IMR-90 (cell line): ENCODE data around the gene FOXO6. TPM values are rescaled to one million over a fixed set of nuclear protein-coding genes. Genes with fewer than 3 reads are reported as not detected.

Experiments used
- ATAC-seq: fragments of 200-7000 bp; cut with Tn5 transposase; 2 replicates; pipeline ENCODE4 v1.9.1; 2020; ENCODE audit warnings: low read depth, mild to moderate bottlenecking, moderate library complexity
- BruUV-seq: library from RNA; stranded (reverse); fragments of 400-500 nt; replicated peaks from 2 replicates; lab custom pipeline; 2021; lab: Mats Ljungman, UMichigan
- CTCF ChIA-PET: fragments of 300-600 bp; formaldehyde crosslinking; extraction: SDS; loops from one replicate; lab custom pipeline; 2021; ENCODE audit warnings: antibody characterized with exemption; lab: Yijun Ruan, JAX
- POLR2A ChIA-PET: fragments of 300-600 bp; sonication (Branson Sonifier 250); formaldehyde crosslinking; loops from one replicate; lab custom pipeline; 2022; ENCODE audit warnings: antibody characterized with exemption; ENCODE audit not compliant: unreplicated experiment; lab: Charles Lee
- DNase-seq: peaks from one replicate; pipeline ENCODE4 v3.0.0; 2013
- H2AFZ ChIP-seq: replicated peaks from 2 replicates; pipeline ENCODE3; 2013; ENCODE audit warnings: low read length, mild to moderate bottlenecking; ENCODE audit not compliant: poor library complexity
- H2AK5ac ChIP-seq: 2 replicates; pipeline ENCODE4 v1.6.1; 2013; ENCODE audit warnings: low read depth, low read length, inconsistent platforms
- H2AK9ac ChIP-seq: replicated peaks from 2 replicates; pipeline ENCODE3; 2013; ENCODE audit warnings: mild to moderate bottlenecking, low read depth, low read length, moderate library complexity; ENCODE audit not compliant: poor library complexity
- H2BK120ac ChIP-seq: 2 replicates; pipeline ENCODE4 v1.6.1; 2013; ENCODE audit warnings: low read depth, low read length, inconsistent platforms
- H2BK15ac ChIP-seq: 3 replicates; pipeline ENCODE4 v1.6.1; 2013; ENCODE audit warnings: low read depth, low read length, inconsistent platforms
- H2BK20ac ChIP-seq: 2 replicates; pipeline ENCODE4 v1.6.1; 2013; ENCODE audit warnings: low read depth, mild to moderate bottlenecking, inconsistent platforms, low read length, moderate library complexity
- H2BK5ac ChIP-seq: 2 replicates; pipeline ENCODE4 v1.6.1; 2013; ENCODE audit warnings: mild to moderate bottlenecking, low read depth, low read length, inconsistent platforms; ENCODE audit not compliant: poor library complexity, severe bottlenecking
- H3K14ac ChIP-seq: replicated peaks from 2 replicates; pipeline ENCODE4 v1.6.1; 2013; ENCODE audit warnings: low read depth, low read length, inconsistent platforms
- H3K18ac ChIP-seq: 2 replicates; pipeline ENCODE4 v1.6.1; 2013; ENCODE audit warnings: low read depth, low read length, control low read depth
- H3K23ac ChIP-seq: 2 replicates; pipeline ENCODE4 v1.6.1; 2013; ENCODE audit warnings: low read depth, low read length, inconsistent platforms
- H3K27ac ChIP-seq: 2 replicates; pipeline ENCODE4 v1.5.1; 2013; ENCODE audit warnings: mild to moderate bottlenecking, control low read depth, low read length; ENCODE audit not compliant: insufficient read depth
- H3K27me3 ChIP-seq: 2 replicates; pipeline ENCODE4 v1.6.1; 2013; ENCODE audit warnings: low read length; ENCODE audit not compliant: control insufficient read depth, insufficient read depth
- H3K36me3 ChIP-seq: 2 replicates; pipeline ENCODE4 v1.6.1; 2013; ENCODE audit warnings: low read length, mixed read lengths; ENCODE audit not compliant: control insufficient read depth, insufficient read depth
- H3K4ac ChIP-seq: 2 replicates; pipeline ENCODE4 v1.6.1; 2013; ENCODE audit warnings: low read depth, low read length, inconsistent platforms
- H3K4me1 ChIP-seq: 2 replicates; pipeline ENCODE4 v1.6.1; 2013; ENCODE audit warnings: low read length, mixed read lengths; ENCODE audit not compliant: control insufficient read depth, insufficient read depth
- H3K4me2 ChIP-seq: 2 replicates; pipeline ENCODE4 v1.6.1; 2013; ENCODE audit warnings: low read depth, mild to moderate bottlenecking, control low read depth, low read length, moderate library complexity
- H3K4me3 ChIP-seq: 2 replicates; pipeline ENCODE4 v1.5.1; 2013; ENCODE audit warnings: low read depth, mild to moderate bottlenecking, control low read depth, low read length, moderate library complexity; ENCODE audit not compliant: insufficient read depth
- H3K56ac ChIP-seq: 2 replicates; pipeline ENCODE4 v1.6.1; 2013; ENCODE audit warnings: low read length, inconsistent platforms; ENCODE audit not compliant: insufficient read depth; ENCODE audit errors: extremely low read depth
- H3K79me1 ChIP-seq, 2 experiments: 2 replicates each; pipeline ENCODE4 v1.6.1; 2013; ENCODE audit warnings: low read length in 2 of 2, inconsistent platforms in 1 of 2, low read depth in 1 of 2
- H3K9ac ChIP-seq: 2 replicates; pipeline ENCODE4 v1.6.1; 2013; ENCODE audit warnings: low read depth, low read length, control low read depth
- H3K9me1 ChIP-seq: 2 replicates; pipeline ENCODE4 v1.6.1; 2013; ENCODE audit warnings: low read length, inconsistent platforms; ENCODE audit not compliant: insufficient read depth
- H3K9me3 ChIP-seq: 2 replicates; pipeline ENCODE4 v1.6.1; 2013; ENCODE audit warnings: low read length; ENCODE audit not compliant: control insufficient read depth, insufficient read depth
- H4K20me1 ChIP-seq: 2 replicates; pipeline ENCODE4 v1.6.1; 2013; ENCODE audit warnings: low read length, inconsistent platforms; ENCODE audit not compliant: insufficient read depth
- H4K5ac ChIP-seq: 2 replicates; pipeline ENCODE4 v1.6.1; 2013; ENCODE audit warnings: mild to moderate bottlenecking, low read depth, low read length, control low read depth
- H4K8ac ChIP-seq, 2 experiments: 2 replicates each; pipeline ENCODE4 v1.6.1; 2013; ENCODE audit warnings: low read depth in 2 of 2, low read length in 2 of 2, control low read depth in 1 of 2, inconsistent platforms in 1 of 2
- H4K91ac ChIP-seq: 2 replicates; pipeline ENCODE4 v1.6.1; 2013; ENCODE audit warnings: low read depth, low read length, inconsistent platforms; ENCODE audit not compliant: insufficient read depth
- CEBPB ChIP-seq: IDR thresholded peaks from 2 replicates; pipeline ENCODE4 v1.6.1; 2012; ENCODE audit warnings: low read depth, low read length, improper control_type of control experiment
- MAZ ChIP-seq: IDR thresholded peaks from 2 replicates; pipeline ENCODE4 v1.6.1; 2012; ENCODE audit warnings: low read depth, mild to moderate bottlenecking, low read length, improper control_type of control experiment, moderate library complexity, borderline replicate concordance
- POLR2A ChIP-seq: IDR thresholded peaks from 2 replicates; pipeline ENCODE4 v1.6.1; 2012; ENCODE audit warnings: mild to moderate bottlenecking, low read depth, low read length
- RCOR1 ChIP-seq: IDR thresholded peaks from 2 replicates; pipeline ENCODE4 v1.6.1; 2012; ENCODE audit warnings: mild to moderate bottlenecking, low read length, improper control_type of control experiment; ENCODE audit not compliant: insufficient replicate concordance
- WGBS, 2 experiments: methylation state at CpG; one replicate each; pipeline versions ENCODE4 v1.1.5 to v1.1.7; 2013; ENCODE audit warnings: missing lambda C conversion rate in 2 of 2; ENCODE audit not compliant: insufficient read length in 1 of 2; ENCODE audit errors: extremely low coverage in 2 of 2; 5-methylcytosine and 5-hydroxymethylcytosine counted together
- dilution Hi-C: fragments of 300-500 bp; cut with HindIII; formaldehyde crosslinking; loops from one replicate; pipeline ENCODE4 v1.14.3; 2018; ENCODE audit warnings: low sequenced_read_pairs; ENCODE audit not compliant: unreplicated experiment
- in situ Hi-C: fragments of 300-500 bp; cut with MboI; formaldehyde crosslinking; loops from 3 replicates; pipeline ENCODE4 v1.14.3; 2019; ENCODE audit warnings: low sequenced_read_pairs, inconsistent platforms, mixed read lengths
- intact Hi-C: fragments of 100-400 bp; cut with micrococcal nuclease; formaldehyde crosslinking; loops from 2 replicates; pipeline ENCODE4 v1.10.0; 2022
- polyA plus RNA-seq, 3 experiments: library from polyadenylated mRNA; depleted of rRNA; stranded (reverse); fragments of >200 nt; gene quantifications; 2 replicates each; pipeline ENCODE4 v1.2.3, GENCODE V29; 2012; ENCODE audit warnings: low replicate concordance in 1 of 3
- total RNA-seq: library from RNA; depleted of rRNA; stranded (reverse); fragments of >200 nt; gene quantifications from 2 replicates; pipeline ENCODE4 v1.2.3, GENCODE V29; 2012

Gene FOXO6
- total and polyA plus RNA-seq, 2 of the 4 experiments (the other 2 are of a cell fraction) = not detected

DNA sequence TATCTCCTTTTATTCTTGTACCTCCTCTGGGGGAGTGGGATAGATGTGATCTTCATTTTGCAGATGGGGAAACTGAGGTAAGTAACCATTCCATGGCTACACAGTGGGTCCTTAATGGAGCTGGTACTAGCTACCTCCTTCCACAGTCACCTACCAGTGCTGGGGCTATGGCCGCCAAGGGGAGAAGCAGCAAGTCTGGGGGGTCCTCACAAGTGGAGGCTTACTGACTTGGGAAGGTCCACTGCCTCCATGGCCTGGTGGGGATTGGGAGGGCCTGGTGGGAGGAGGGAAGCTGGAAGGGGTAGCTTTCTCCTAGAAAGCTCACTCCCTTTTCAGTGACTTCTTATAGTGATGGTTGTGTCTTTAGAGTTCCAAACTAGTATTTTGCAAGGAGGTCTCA, 5.9 kb upstream of the FOXO6 start:
- ChIA-PET POLR2A (no interaction called here), CTCF (interaction anchor here (0.9 kb wide), 1 partner anchor 14 kb away, joined by 3 read pairs; no protein-coding TSS in a partner anchor)
- no CpG with 5 or more reads among the region's 1 CpG for WGBS, 2 experiments
- H2AFZ ChIP-seq = no peak overlapping the region
- H3K4me2 ChIP-seq = no peak overlapping the region
- no peak overlapping the region for H3K18ac ChIP-seq
- intact Hi-C loops = no loop called here
- BruUV-seq = no TSS peak
- no peak overlapping the region for H2BK20ac ChIP-seq
- no peak overlapping the region for H4K5ac ChIP-seq
- peaks cover 36% of the 10 kb centered on the region for H3K27me3 ChIP-seq
- H3K9ac ChIP-seq = no peak overlapping the region
- no peak overlapping the region for H3K4ac ChIP-seq
- no peak overlapping the region for H2BK120ac ChIP-seq
- DNase-seq (no peak), ATAC-seq (no peak)
- no peak overlapping the region for H3K27ac ChIP-seq
- TF ChIP-seq CEBPB (no peak), MAZ (no peak), POLR2A (no peak), RCOR1 (no peak)
- no peak overlapping the region for H2BK15ac ChIP-seq
- no peak overlapping the region for H2BK5ac ChIP-seq
- in situ Hi-C loops = no loop called here
- no peak overlapping the region for H2AK9ac ChIP-seq
- no peaks in the 10 kb centered on the region for H3K79me1 ChIP-seq
- no peak overlapping the region for H4K91ac ChIP-seq
- no peak overlapping the region for H3K14ac ChIP-seq
- H2AK5ac ChIP-seq = no peak overlapping the region
- H3K4me1 ChIP-seq = no peaks in the 10 kb centered on the region
- no peaks in the 10 kb centered on the region for H3K36me3 ChIP-seq
- H3K4me3 ChIP-seq = no peak overlapping the region
- H4K8ac ChIP-seq = no peak overlapping the region
- no peaks in the 10 kb centered on the region for H3K9me3 ChIP-seq
- H3K9me1 ChIP-seq = no peaks in the 10 kb centered on the region
- H4K20me1 ChIP-seq = no peaks in the 10 kb centered on the region
- H3K23ac ChIP-seq = no peak overlapping the region
- H3K56ac ChIP-seq = no peak overlapping the region
- dilution Hi-C loops = no loop called here
